Measurements from ENCODE around the gene JUND. TPM values are rescaled to one million over a fixed set of nuclear protein-coding genes. Genes with fewer than 3 reads are reported as not detected.

JUND gene
- polyA plus RNA-seq, 1 donor (not counting 4 experiments of a cell fraction or from before 2014, with no cell fraction given), result 17.2 TPM

DNA sequence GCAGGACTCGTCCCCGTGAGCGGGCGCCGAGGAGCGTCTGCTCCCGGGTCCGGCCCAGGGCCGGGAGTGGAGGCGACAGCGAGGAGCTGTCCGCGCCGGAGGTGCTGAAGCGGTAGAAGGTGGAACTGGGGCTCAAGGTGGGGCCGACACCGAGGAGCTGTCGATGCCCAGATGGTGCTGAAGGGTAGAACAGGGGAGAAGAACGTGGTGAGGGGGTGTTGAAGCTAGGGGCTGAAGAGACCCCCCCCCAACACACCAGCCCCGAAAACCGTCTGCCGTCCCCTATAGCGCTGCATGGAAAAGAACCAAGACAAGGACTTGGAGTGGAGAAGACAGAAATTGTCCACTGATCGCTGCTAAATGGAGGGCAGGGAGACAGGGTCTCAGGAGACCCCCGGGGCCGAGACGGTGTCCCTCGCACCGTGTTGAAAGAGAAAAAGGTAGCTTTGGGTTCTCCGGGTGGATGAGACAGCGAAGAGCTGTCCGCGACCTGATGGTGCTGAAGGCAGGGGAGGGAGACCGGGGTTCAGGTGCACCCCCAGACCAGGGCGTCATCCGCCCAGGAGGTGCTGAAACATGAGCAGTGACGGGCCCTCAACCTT lies 48.1 kb downstream of the JUND start:
- Histone ChIP-seq H3K27ac (ENCODE audit: control insufficient read depth, insufficient read depth, low read length) (no peak overlapping the region), H3K4me3 (ENCODE audit: control insufficient read depth in 2 of 3, extremely low read depth in 1 of 3, insufficient read depth in 2 of 3, low read depth in 1 of 3, low read length in 3 of 3) (no peak overlapping the region), H4K20me1 (ENCODE audit: control insufficient read depth, extremely low read depth, insufficient read depth, low read length) (no peaks in the 10 kb centered on the region), H3K9me3 (ENCODE audit: control insufficient read depth, low read depth, low read length) (no peaks in the 10 kb centered on the region), H3K9me1 (ENCODE audit: control insufficient read depth, extremely low read depth, insufficient read depth, low read length) (no peaks in the 10 kb centered on the region), H3K27me3 (ENCODE audit: control insufficient read depth, extremely low read depth, insufficient read depth, low read length) (peaks cover 20% of the 10 kb centered on the region), H3K36me3 (ENCODE audit: control insufficient read depth in 2 of 2, extremely low read depth in 1 of 2, insufficient read depth in 2 of 2, low read length in 2 of 2) (no peaks in the 10 kb centered on the region), H3K79me2 (ENCODE audit: control insufficient read depth, insufficient read depth, low read length) (no peaks in the 10 kb centered on the region), H2AFZ (ENCODE audit: control insufficient read depth, low read length) (no peak overlapping the region), H3K4me2 (ENCODE audit: control insufficient read depth, extremely low read depth, insufficient read depth, low read depth, low read length) (no peak overlapping the region), H3K4me1 (ENCODE audit: control insufficient read depth, extremely low read depth, insufficient read depth, low read length) (no peaks in the 10 kb centered on the region), H3K9ac (ENCODE audit: control insufficient read depth, extremely low read depth, insufficient read depth, low read length) (no peak overlapping the region)
- dilution Hi-C loops (cut with MboI; ENCODE audit: extremely low pct_ligation_motif_present, low sequenced_read_pairs), result no loop called here
- DNase-seq (ENCODE audit: low read depth, low spot score) (no peak), FAIRE-seq (no peak)
- TF ChIP-seq EZH2 (IDR thresholded peaks at IDR 0.05; ENCODE audit: low read length), result no peak
- TF ChIP-seq, protein P1, sequence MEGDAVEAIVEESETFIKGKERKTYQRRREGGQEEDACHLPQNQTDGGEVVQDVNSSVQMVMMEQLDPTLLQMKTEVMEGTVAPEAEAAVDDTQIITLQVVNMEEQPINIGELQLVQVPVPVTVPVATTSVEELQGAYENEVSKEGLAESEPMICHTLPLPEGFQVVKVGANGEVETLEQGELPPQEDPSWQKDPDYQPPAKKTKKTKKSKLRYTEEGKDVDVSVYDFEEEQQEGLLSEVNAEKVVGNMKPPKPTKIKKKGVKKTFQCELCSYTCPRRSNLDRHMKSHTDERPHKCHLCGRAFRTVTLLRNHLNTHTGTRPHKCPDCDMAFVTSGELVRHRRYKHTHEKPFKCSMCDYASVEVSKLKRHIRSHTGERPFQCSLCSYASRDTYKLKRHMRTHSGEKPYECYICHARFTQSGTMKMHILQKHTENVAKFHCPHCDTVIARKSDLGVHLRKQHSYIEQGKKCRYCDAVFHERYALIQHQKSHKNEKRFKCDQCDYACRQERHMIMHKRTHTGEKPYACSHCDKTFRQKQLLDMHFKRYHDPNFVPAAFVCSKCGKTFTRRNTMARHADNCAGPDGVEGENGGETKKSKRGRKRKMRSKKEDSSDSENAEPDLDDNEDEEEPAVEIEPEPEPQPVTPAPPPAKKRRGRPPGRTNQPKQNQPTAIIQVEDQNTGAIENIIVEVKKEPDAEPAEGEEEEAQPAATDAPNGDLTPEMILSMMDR (optimal IDR thresholded peaks at IDR 0.05 in 1 of 3, IDR thresholded peaks at IDR 0.05 in 1 of 3, conservative IDR thresholded peaks at IDR 0.05 in 1 of 3; ENCODE audit: extremely low read depth in 1 of 3, insufficient read depth in 2 of 3, low read length in 3 of 3), result no peak

DNA sequence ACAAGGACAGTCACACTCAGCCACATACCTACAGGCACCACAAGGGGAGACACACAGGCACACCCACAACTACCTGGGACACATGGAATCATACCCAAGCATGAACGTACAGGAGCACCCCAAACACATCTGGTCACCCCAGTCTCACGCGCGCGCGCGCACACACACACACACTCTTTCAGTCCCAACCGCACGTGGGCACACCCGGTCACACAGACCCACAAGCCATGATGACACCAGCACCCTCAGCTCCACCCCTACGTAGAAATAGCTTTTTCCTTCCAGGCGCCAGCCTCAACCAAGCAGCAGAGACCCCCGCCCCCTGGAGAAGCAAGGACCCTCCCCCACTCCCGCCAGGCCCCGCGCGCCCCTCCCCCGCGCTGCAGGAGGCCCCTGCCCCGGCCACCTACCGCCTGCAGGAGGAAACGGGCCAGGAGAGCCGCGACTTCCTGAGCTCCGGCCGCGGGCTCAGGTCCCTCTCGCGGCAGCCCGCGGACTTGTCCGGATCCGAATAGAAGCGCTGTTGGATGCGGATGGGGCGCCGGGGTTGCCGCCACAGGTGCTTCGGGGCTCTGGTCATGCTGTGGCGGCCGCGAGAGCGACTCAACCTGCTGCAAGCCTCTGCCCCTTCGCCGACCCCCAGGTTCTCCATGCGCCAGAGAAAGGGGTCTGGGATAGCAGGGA lies 48.7 kb downstream of the JUND start:
- DNase-seq (ENCODE audit: low read depth, low spot score), result no peak

More for the DNA sequence above, 48.7 kb downstream of the JUND start:
- Histone ChIP-seq H3K27ac (ENCODE audit: control insufficient read depth, insufficient read depth, low read length) (no peak overlapping the region), H3K27me3 (ENCODE audit: control insufficient read depth, extremely low read depth, insufficient read depth, low read length) (peaks cover 20% of the 10 kb centered on the region), H3K9ac (ENCODE audit: control insufficient read depth, extremely low read depth, insufficient read depth, low read length) (no peak overlapping the region), H2AFZ (ENCODE audit: control insufficient read depth, low read length) (no peak overlapping the region), H3K4me2 (ENCODE audit: control insufficient read depth, extremely low read depth, insufficient read depth, low read depth, low read length) (no peak overlapping the region), H3K36me3 (ENCODE audit: control insufficient read depth in 2 of 2, extremely low read depth in 1 of 2, insufficient read depth in 2 of 2, low read length in 2 of 2) (no peaks in the 10 kb centered on the region), H3K79me2 (ENCODE audit: control insufficient read depth, insufficient read depth, low read length) (no peaks in the 10 kb centered on the region), H3K4me1 (ENCODE audit: control insufficient read depth, extremely low read depth, insufficient read depth, low read length) (no peaks in the 10 kb centered on the region), H3K9me1 (ENCODE audit: control insufficient read depth, extremely low read depth, insufficient read depth, low read length) (no peaks in the 10 kb centered on the region), H3K9me3 (ENCODE audit: control insufficient read depth, low read depth, low read length) (no peaks in the 10 kb centered on the region), H3K4me3 (ENCODE audit: control insufficient read depth in 2 of 3, extremely low read depth in 1 of 3, insufficient read depth in 2 of 3, low read depth in 1 of 3, low read length in 3 of 3) (no peak overlapping the region), H4K20me1 (ENCODE audit: control insufficient read depth, extremely low read depth, insufficient read depth, low read length) (no peaks in the 10 kb centered on the region)
- no peak for FAIRE-seq
- TF ChIP-seq, protein P1 (optimal IDR thresholded peaks at IDR 0.05 in 1 of 3, IDR thresholded peaks at IDR 0.05 in 1 of 3, conservative IDR thresholded peaks at IDR 0.05 in 1 of 3; ENCODE audit: extremely low read depth in 1 of 3, insufficient read depth in 2 of 3, low read length in 3 of 3), result no peak
- no peak for TF ChIP-seq EZH2 (IDR thresholded peaks at IDR 0.05; ENCODE audit: low read length)
- dilution Hi-C loops (cut with MboI; ENCODE audit: extremely low pct_ligation_motif_present, low sequenced_read_pairs), result no loop called here
